Adipose tissue (tissue), 3 donors: Measurements from ENCODE around the gene AKAP9. TPM values are rescaled to one million over a fixed set of nuclear protein-coding genes. Genes with fewer than 3 reads are reported as not detected.
"Not testable (repeated sequence)": the region's sequence is repeated elsewhere in the genome, so short reads cannot be mapped to it uniquely, and the experiment has no call there.

Experiments
- H3K27ac ChIP-seq: one replicate; pipeline ENCODE4 v1.5.1; 2013; ENCODE audit warnings: low read depth, low read length
- WGBS, 3 donors: extraction: QIAGEN DNeasy Blood & Tissue Kit; methylation state at CpG; one replicate each; pipeline ENCODE4 v1.1.7; 2013; 5-methylcytosine and 5-hydroxymethylcytosine counted together
- polyA plus RNA-seq, 3 donors: library from polyadenylated mRNA; stranded (reverse); fragments of 200-250 nt; gene quantifications; one replicate each; pipeline ENCODE4 v1.2.3, GENCODE V29; 2013
- donor health status: healthy with polysubstance abuse.
- donor health status: Bipolar disorder and iron deficiency.
- donor health status: healthy.

AKAP9 gene
- polyA plus RNA-seq, 3 donors: 10.6 to 13.9 (median 12.2) TPM

- 86 to 92% (median 91%) methylated on average over 9 of the region's 9 CpGs for whole genome bisulfite sequencing, 3 donors
- not testable (repeated sequence) for H3K27ac ChIP-seq
Observed at GRCh38 chr7:92142791-92143190, 202.1 kb downstream of the AKAP9 start.

- H3K27ac ChIP-seq: not testable (repeated sequence)
- WGBS, 3 donors: 93 to 95% (median 93%) methylated on average over 48 to 50 of the region's 50 CpGs
Observed at GRCh38 chr7:92143192-92143880, 202.7 kb downstream of the AKAP9 start.

- 89 to 95% (median 92%) methylated on average over 5 of the region's 5 CpGs for WGBS, 3 donors
- no peak overlapping the region for H3K27ac ChIP-seq
Observed at GRCh38 chr7:92149736-92150239, 209.1 kb downstream of the AKAP9 start.

GRCh38 chr7:92150450-92151017 is 209.9 kb downstream of the AKAP9 start:
- WGBS, 3 donors: 77 to 81% (median 81%) methylated on average over 1 of the region's 1 CpG
- H3K27ac ChIP-seq: no peak overlapping the region

GRCh38 chr7:92155108-92155739 is 214.6 kb downstream of the AKAP9 start:
- WGBS, 3 donors: 87 to 98% (median 89%) methylated on average over 1 of the region's 1 CpG
- no peak overlapping the region for H3K27ac ChIP-seq

GRCh38 chr7:92156990-92157389 is 216.3 kb downstream of the AKAP9 start:
- no peak overlapping the region for H3K27ac ChIP-seq

GRCh38 chr7:92158660-92159575 is 218.3 kb downstream of the AKAP9 start:
- WGBS, 3 donors: 91 to 95% (median 94%) methylated on average over 3 of the region's 3 CpGs
- no peak overlapping the region for H3K27ac ChIP-seq

Other genes with a start within 250 kb of the AKAP9 start
- gene MTERF1, start 60.2 kb upstream of the AKAP9 start, polyA plus RNA-seq: 1 to 10 TPM; 3.1 to 4.7 (median 4.2) TPM
- 10 to 100 TPM; 10.8 to 26.7 (median 19.7) TPM for gene CYP51A1, start 193.6 kb downstream of the AKAP9 start, polyA plus RNA-seq
- gene LRRD1, start 238.3 kb downstream of the AKAP9 start, polyA plus RNA-seq: not detected